SU-DHL-6 (cell line): Measurements from ENCODE around the gene CIAO2A.

Experiments
- H2AFZ ChIP-seq: fragments of 200-600 bp; sonication (generic); 2 replicates; pipeline ENCODE4 v1.6.1; 2014; ENCODE audit warnings: low read depth, mild to moderate bottlenecking, moderate library complexity, mixed read lengths, antibody characterized with exemption, low read length; ENCODE audit not compliant: severe bottlenecking
- H3F3A ChIP-seq: fragments of 200-600 bp; shearing (Covaris generic); 2 replicates; pipeline ENCODE4 v1.6.0; 2016; ENCODE audit warnings: antibody characterized with exemption, mild to moderate bottlenecking; ENCODE audit not compliant: insufficient read depth
- H3K27ac ChIP-seq: fragments of 200-600 bp; sonication (generic); 2 replicates; pipeline ENCODE4 v1.5.1; 2016; ENCODE audit warnings: low read depth, mild to moderate bottlenecking, low read length, moderate library complexity, mixed read lengths
- H3K27me3 ChIP-seq: fragments of 200-600 bp; sonication (generic), shearing (Covaris generic); 2 replicates; pipeline ENCODE4 v1.6.0; 2014; ENCODE audit warnings: mild to moderate bottlenecking, low read length
- H3K36me3 ChIP-seq: fragments of 200-600 bp; sonication (generic); 2 replicates; pipeline ENCODE4 v1.6.1; 2014; ENCODE audit warnings: mild to moderate bottlenecking, low read length, mixed read lengths
- H3K4me2 ChIP-seq: fragments of 300-600, 200-600 bp; shearing (Covaris generic), sonication (generic); 2 replicates; pipeline ENCODE4 v1.6.0; 2014; ENCODE audit warnings: low read length, low read depth, mild to moderate bottlenecking; ENCODE audit not compliant: poor library complexity, severe bottlenecking
- H3K4me3 ChIP-seq: fragments of 200-600 bp; sonication (generic); 2 replicates; pipeline ENCODE4 v1.5.1; 2014; ENCODE audit warnings: antibody characterized with exemption, low read length, mild to moderate bottlenecking, mixed read lengths; ENCODE audit not compliant: insufficient read depth, poor library complexity, severe bottlenecking
- H3K79me2 ChIP-seq: fragments of 200-600 bp; sonication (generic); 2 replicates; pipeline ENCODE4 v1.6.1; 2014; ENCODE audit warnings: mild to moderate bottlenecking, low read length, moderate library complexity; ENCODE audit not compliant: insufficient read depth
- H3K9ac ChIP-seq: fragments of 200-600 bp; sonication (generic); 2 replicates; pipeline ENCODE4 v1.7.0; 2014; ENCODE audit warnings: mild to moderate bottlenecking, low read length
- H3K9me2 ChIP-seq: fragments of 200-600 bp; sonication (generic); replicated peaks from 2 replicates; pipeline ENCODE4 v1.6.1; 2014; ENCODE audit warnings: low read length; ENCODE audit not compliant: insufficient read depth
- H3K9me3 ChIP-seq: fragments of 200-600 bp; sonication (generic); 2 replicates; pipeline ENCODE4 v1.6.1; 2014; ENCODE audit warnings: low read length, mixed read lengths; ENCODE audit not compliant: insufficient read depth
- H4K20me1 ChIP-seq: fragments of 200-600 bp; sonication (generic); 2 replicates; pipeline ENCODE4 v1.6.1; 2014; ENCODE audit warnings: low read depth, mild to moderate bottlenecking, antibody characterized with exemption, low read length, moderate library complexity, mixed read lengths
- CTCF ChIP-seq: fragments of 200-600 bp; sonication (generic); IDR thresholded peaks from one replicate; pipeline ENCODE4 v1.5.1; 2017; ENCODE audit warnings: antibody characterized with exemption, mild to moderate bottlenecking, low read length, moderate library complexity; ENCODE audit not compliant: insufficient read depth, poor library complexity, severe bottlenecking
- EZH2phosphoT487 ChIP-seq: fragments of 200-600 bp; sonication (generic), shearing (Covaris generic); conservative IDR thresholded peaks from 2 replicates; pipeline ENCODE4 v1.6.1; 2018; ENCODE audit warnings: mild to moderate bottlenecking, antibody characterized with exemption, low read length, moderate library complexity, mixed read lengths

CIAO2A gene

GRCh38 chr15:64052925-64053491, 40.6 kb downstream of the CIAO2A start:
- Histone ChIP-seq H3K27me3 (no peaks in the 10 kb centered on the region), H3K79me2 (no peaks in the 10 kb centered on the region), H4K20me1 (no peaks in the 10 kb centered on the region), H3K36me3 (no peaks in the 10 kb centered on the region), H3K9me2 (no peaks in the 10 kb centered on the region), H2AFZ (no peak overlapping the region), H3K4me2 (no peak overlapping the region), H3K27ac (no peak overlapping the region), H3K9me3 (no peaks in the 10 kb centered on the region), H3K4me3 (no peak overlapping the region), H3F3A (no peaks in the 10 kb centered on the region), H3K9ac (no peak overlapping the region)
- TF ChIP-seq EZH2phosphoT487 (no peak), CTCF (no peak)

GRCh38 chr15:64051407-64052259, 42.0 kb downstream of the CIAO2A start:
- Histone ChIP-seq H3K9me3 (no peaks in the 10 kb centered on the region), H3K9ac (no peak overlapping the region), H3K9me2 (no peaks in the 10 kb centered on the region), H3K27ac (no peak overlapping the region), H3F3A (no peaks in the 10 kb centered on the region), H2AFZ (no peak overlapping the region), H3K4me2 (no peak overlapping the region), H4K20me1 (no peaks in the 10 kb centered on the region), H3K4me3 (no peak overlapping the region), H3K27me3 (no peaks in the 10 kb centered on the region), H3K36me3 (no peaks in the 10 kb centered on the region), H3K79me2 (no peaks in the 10 kb centered on the region)
- no peak for TF ChIP-seq EZH2phosphoT487
- TF ChIP-seq CTCF, result no peak

- no peak overlapping the region for H3K4me2 ChIP-seq
- H3K9me2 ChIP-seq, result no peaks in the 10 kb centered on the region
- no peaks in the 10 kb centered on the region for H3K9me3 ChIP-seq
- no peak overlapping the region for H3K9ac ChIP-seq
- H3F3A ChIP-seq, result no peaks in the 10 kb centered on the region
- H3K27me3 ChIP-seq, result no peaks in the 10 kb centered on the region
- TF ChIP-seq CTCF (no peak), EZH2phosphoT487 (no peak)
- H3K4me3 ChIP-seq, result no peak overlapping the region
- no peaks in the 10 kb centered on the region for H3K79me2 ChIP-seq
- H3K36me3 ChIP-seq, result no peaks in the 10 kb centered on the region
- H4K20me1 ChIP-seq, result no peaks in the 10 kb centered on the region
- no peak overlapping the region for H2AFZ ChIP-seq
- H3K27ac ChIP-seq, result no peak overlapping the region
Observed at GRCh38 chr15:64051093-64051402, 42.6 kb downstream of the CIAO2A start.
